ENCODE data around the gene WDR7.

The WDR7 gene

DNA sequence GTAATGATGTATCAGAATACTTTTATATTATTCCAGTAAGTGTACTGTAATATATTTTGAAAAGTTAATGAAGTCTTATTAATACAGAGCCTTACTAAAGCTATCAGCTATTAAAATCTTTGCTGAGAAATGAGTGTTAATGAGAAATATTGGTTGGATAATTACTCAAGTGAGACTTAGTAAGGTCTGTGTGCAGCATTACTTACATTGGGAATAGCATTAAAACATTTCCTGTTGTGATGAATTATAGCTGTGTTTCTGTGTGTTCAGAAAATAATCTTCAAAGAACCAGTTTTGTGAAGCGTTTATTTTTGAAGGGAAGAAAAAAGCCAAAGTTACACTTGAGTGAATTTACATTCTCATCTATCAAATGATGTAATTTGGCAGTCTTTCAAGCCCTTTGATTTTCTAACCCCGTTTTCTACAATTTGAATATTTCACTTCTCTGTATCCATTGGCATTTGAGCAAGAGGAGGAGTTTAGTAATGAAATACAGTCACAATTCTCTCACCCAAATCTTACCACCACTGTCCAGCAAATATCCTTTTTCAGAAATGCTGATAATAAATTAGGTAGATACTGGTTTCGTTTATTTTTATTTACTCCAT, 372.2 kb downstream of the WDR7 start:
- Mint-ChIP-seq H3K4me3 (no peak overlapping the region), H3K4me1 (ENCODE audit: low read depth) (peaks cover 7% of the 10 kb centered on the region), H3K9me3 (no peaks in the 10 kb centered on the region), H3K27me3 (no peaks in the 10 kb centered on the region), H3K27ac (no peak overlapping the region), H3K36me3 (ENCODE audit: low read depth) (peaks cover 61% of the 10 kb centered on the region)
- DNase-seq, result no peak

DNA sequence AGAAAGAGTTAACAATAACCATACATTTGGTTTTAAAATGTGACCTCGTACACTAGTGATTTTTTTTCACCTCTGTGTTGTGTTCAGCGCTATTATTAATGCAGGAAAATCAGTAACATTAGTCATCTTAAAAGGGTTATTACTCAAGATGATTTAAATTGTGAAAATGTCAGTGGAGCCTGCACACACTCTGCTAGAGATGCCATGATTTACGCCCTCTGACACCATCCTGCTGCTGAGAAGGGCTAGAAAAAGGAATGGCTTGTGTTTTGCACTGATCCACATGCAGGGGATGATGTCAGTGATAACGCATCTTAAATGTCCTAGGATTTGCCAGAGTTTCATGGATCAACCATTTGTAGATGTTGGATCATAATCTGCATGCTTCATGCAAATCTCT, 374.4 kb downstream of the WDR7 start:
- DNase-seq, result no peak
- H3K9me3 Mint-ChIP-seq, result no peaks in the 10 kb centered on the region
- peaks cover 7% of the 10 kb centered on the region for H3K4me1 Mint-ChIP-seq (ENCODE audit: low read depth)
- H3K4me3 Mint-ChIP-seq, result no peak overlapping the region
- no peaks in the 10 kb centered on the region for H3K27me3 Mint-ChIP-seq
- H3K27ac Mint-ChIP-seq, result no peak overlapping the region
- H3K36me3 Mint-ChIP-seq (ENCODE audit: low read depth), result peaks cover 79% of the 10 kb centered on the region

DNA sequence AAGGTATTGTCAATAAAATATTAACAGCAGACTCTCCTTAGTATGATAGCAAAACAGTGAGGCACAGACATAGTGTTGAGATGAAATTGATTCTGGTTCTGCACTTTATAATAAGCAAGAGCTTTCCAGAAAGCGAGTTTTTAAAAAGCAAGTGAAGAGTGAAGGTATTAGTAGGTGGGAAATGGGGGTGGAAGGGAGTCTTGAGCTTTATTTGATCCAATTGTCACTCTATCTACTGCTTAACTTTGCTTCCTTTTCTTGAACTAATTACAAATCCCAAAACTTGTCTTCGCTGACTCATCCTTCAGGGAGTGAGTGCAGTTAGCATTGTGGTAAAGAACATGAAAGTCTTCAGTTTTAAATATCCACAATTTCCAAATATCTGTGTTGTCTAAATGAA, 375.2 kb downstream of the WDR7 start:
- peak overlapping the region; percentile 60 for H3K27ac Mint-ChIP-seq
- H3K4me1 Mint-ChIP-seq (ENCODE audit: low read depth), result peaks cover 7% of the 10 kb centered on the region
- no peak overlapping the region for H3K4me3 Mint-ChIP-seq
- DNase-seq, result no peak
- peaks cover 77% of the 10 kb centered on the region for H3K36me3 Mint-ChIP-seq (ENCODE audit: low read depth)
- no peaks in the 10 kb centered on the region for H3K27me3 Mint-ChIP-seq
- H3K9me3 Mint-ChIP-seq, result no peaks in the 10 kb centered on the region

DNA sequence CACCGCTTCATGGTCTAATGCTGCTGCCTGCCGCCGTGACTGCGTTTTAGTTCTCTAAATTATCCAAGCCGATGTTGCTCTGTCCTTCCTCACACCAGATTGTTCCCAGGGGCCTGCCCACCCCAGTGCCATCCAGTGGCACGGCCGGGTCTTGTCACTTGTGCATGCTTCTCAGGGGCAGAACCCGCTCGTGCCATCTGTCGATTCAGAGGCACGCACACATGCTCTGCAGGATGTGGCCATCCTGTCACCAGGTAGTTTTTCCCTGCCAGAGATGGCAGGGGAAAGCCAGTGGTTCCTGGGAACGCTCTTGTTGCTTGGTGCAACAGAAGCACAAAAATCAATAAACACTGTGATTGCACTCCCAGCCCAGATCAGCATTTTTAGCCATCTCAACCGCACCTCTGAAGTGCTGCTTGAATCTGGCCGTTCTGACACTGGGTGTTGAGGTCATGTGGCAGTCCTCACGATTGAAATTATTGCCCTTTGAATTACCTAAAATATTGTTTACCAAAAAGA, 376.1 kb downstream of the WDR7 start:
- no peak overlapping the region for H3K4me3 Mint-ChIP-seq
- peaks cover 74% of the 10 kb centered on the region for H3K36me3 Mint-ChIP-seq (ENCODE audit: low read depth)
- H3K9me3 Mint-ChIP-seq, result no peaks in the 10 kb centered on the region
- no peak overlapping the region for H3K27ac Mint-ChIP-seq
- H3K4me1 Mint-ChIP-seq (ENCODE audit: low read depth), result peaks cover 7% of the 10 kb centered on the region
- no peak for DNase-seq
- no peaks in the 10 kb centered on the region for H3K27me3 Mint-ChIP-seq

DNA sequence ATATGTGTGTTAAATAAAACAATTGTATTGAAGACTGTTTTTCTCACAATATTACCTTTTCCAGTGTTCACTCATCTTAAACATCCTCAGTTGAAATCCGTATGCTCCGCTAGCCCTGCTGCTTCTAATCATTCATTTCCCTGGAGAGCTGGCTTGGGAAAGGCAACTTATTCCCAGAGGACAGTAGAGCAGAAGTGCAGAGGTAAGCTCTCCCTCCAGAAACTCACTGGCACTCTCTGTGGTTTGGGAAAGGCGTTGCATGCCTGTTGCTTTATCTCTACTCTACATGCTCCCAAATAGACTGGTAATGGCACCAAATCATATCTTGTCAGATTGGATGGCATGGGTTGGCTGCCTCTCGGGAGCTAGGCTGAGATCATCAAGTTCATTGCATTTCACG, 378.6 kb downstream of the WDR7 start:
- H3K9me3 Mint-ChIP-seq, result no peaks in the 10 kb centered on the region
- H3K36me3 Mint-ChIP-seq (ENCODE audit: low read depth), result peaks cover 66% of the 10 kb centered on the region
- DNase-seq, result no peak
- peaks cover 7% of the 10 kb centered on the region for H3K4me1 Mint-ChIP-seq (ENCODE audit: low read depth)
- no peak overlapping the region for H3K4me3 Mint-ChIP-seq
- no peak overlapping the region for H3K27ac Mint-ChIP-seq
- H3K27me3 Mint-ChIP-seq, result no peaks in the 10 kb centered on the region

DNA sequence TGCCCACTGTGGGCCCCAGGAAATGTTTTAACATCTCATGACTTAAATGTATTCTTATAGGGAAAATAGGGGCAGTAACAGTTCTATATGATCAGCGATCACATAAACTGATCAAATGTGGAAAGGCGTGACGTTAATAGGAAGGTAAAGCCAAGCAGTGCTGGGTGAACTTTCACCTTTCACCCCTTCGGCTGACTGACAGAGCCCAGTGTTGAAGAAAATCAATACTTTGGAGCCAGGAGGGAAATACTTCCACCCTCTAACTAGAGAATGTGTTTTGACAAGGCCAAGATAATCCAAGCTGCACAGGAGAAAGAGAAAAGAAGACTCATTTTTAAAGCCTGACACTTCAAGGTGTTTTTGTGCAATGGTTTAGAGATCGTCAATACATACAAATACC, 379.3 kb downstream of the WDR7 start:
- peaks cover 64% of the 10 kb centered on the region for H3K36me3 Mint-ChIP-seq (ENCODE audit: low read depth)
- peaks cover 7% of the 10 kb centered on the region for H3K4me1 Mint-ChIP-seq (ENCODE audit: low read depth)
- H3K4me3 Mint-ChIP-seq, result no peak overlapping the region
- no peak overlapping the region for H3K27ac Mint-ChIP-seq
- DNase-seq, result no peak
- H3K9me3 Mint-ChIP-seq, result no peaks in the 10 kb centered on the region
- no peaks in the 10 kb centered on the region for H3K27me3 Mint-ChIP-seq

DNA sequence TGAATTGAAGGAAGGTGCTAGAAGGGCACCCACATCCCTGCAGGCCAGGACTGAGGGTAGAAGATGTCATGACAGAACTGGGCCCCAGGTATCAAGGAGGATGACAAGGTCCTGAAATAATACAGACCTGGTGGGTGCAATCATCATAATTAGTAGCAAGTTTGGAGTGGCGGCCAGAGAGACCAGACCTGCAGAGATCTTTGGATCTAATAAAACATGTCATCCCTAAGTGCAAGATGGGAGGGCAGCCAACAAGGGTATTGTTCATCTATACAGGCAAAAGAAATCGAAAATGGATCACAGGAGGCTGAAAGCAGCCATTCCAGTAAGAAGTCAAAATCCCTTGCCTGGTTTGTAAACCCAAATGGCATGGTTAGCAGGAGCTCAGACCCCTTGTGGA, 384.4 kb downstream of the WDR7 start:
- Mint-ChIP-seq H3K27ac (no peak overlapping the region), H3K9me3 (no peaks in the 10 kb centered on the region), H3K36me3 (ENCODE audit: low read depth) (peaks cover 16% of the 10 kb centered on the region), H3K4me3 (no peak overlapping the region), H3K4me1 (ENCODE audit: low read depth) (no peaks in the 10 kb centered on the region), H3K27me3 (no peaks in the 10 kb centered on the region)
- DNase-seq, result no peak

DNA sequence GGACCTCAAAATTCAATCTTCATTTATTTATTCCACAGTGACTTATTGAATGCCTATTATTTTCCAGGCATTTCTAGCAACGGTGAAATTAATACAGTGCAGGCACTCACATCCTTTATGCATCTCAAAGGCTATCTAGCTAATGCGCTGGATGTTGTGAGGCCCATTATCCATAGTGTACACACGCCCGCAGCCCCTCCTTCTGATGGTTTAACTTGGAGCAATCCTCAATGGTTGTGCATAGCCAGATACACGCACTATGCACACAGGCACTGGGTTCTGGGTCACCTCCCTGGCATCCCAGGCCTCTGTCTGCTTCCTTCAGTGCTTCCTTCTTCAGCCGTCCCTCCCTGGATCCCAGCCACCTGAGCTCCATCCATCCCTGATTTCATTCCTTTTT, 387.2 kb downstream of the WDR7 start:
- H3K9me3 Mint-ChIP-seq, result no peaks in the 10 kb centered on the region
- H3K4me3 Mint-ChIP-seq, result no peak overlapping the region

DNA sequence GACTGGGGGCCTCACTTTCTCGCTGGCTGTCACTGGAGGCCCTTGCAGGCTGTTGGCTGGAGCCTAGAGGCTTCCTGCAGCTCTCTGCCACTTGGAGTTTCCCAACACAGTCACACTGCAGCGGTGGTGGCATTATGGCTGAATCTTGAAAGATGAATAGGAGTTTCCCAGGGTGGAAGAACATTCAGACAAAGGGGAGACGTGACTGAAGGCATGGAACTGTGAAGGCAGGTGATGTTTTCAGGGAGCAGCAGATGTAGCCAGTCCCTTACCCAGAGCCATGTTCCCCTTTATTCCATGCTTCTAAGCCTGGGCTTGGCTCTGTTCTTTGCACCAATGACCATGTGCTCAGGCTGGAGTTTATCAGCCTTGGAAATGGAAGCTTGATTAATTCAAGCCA, 389.0 kb downstream of the WDR7 start:
- no peak overlapping the region for H3K4me3 Mint-ChIP-seq
- no peaks in the 10 kb centered on the region for H3K9me3 Mint-ChIP-seq
- no peaks in the 10 kb centered on the region for H3K27me3 Mint-ChIP-seq
- H3K4me1 Mint-ChIP-seq (ENCODE audit: low read depth), result no peaks in the 10 kb centered on the region
- H3K36me3 Mint-ChIP-seq (ENCODE audit: low read depth), result no peaks in the 10 kb centered on the region
- no peak for DNase-seq
- no peak overlapping the region for H3K27ac Mint-ChIP-seq

More for the DNA sequence above, 387.2 kb downstream of the WDR7 start:
- H3K27ac Mint-ChIP-seq, result no peak overlapping the region
- no peaks in the 10 kb centered on the region for H3K27me3 Mint-ChIP-seq
- H3K4me1 Mint-ChIP-seq (ENCODE audit: low read depth), result no peaks in the 10 kb centered on the region
- no peak for DNase-seq
- H3K36me3 Mint-ChIP-seq (ENCODE audit: low read depth), result no peaks in the 10 kb centered on the region

DNA sequence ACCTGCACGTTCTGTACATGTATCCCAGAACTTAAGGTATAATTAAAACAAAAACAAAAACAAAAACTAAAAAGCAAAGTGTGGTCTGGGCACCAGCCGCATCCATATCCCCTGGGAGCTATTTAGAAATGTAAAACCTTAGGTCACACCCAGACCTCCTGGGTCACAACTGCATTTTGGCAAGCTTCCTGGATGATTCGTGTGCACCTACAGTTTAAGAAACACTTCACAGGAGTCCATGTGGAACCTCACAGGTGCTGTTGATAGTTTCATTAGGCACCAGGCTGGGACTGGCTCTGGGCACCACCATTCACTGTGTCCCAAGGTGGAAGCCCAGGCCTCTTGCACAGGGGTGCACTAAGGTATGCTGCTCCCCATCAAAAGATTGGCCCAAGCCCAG, 392.1 kb downstream of the WDR7 start:
- no peak overlapping the region for H3K4me3 Mint-ChIP-seq
- H3K36me3 Mint-ChIP-seq (ENCODE audit: low read depth), result no peaks in the 10 kb centered on the region
- DNase-seq, result no peak
- H3K27ac Mint-ChIP-seq, result no peak overlapping the region
- no peaks in the 10 kb centered on the region for H3K4me1 Mint-ChIP-seq (ENCODE audit: low read depth)
- H3K27me3 Mint-ChIP-seq, result no peaks in the 10 kb centered on the region
- H3K9me3 Mint-ChIP-seq, result no peaks in the 10 kb centered on the region

DNA sequence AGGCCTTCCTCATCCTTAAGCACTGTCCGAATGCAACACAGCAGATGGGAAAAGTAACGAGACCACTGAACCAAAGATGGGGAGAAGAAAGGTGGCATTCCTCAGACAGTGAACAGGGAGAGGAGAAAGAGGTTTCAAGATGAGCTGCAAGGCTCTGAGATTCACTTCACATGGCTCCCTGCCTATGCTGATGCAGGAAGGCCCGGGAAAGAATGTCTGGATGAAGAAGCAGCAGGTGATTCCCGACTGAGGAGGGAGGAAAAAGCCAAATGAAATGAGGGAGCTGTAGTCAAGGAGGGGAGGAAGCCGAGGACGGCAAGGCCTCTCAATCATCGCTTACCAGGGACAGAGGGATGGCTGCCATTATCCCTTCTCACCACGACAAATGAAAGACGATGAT, 397.2 kb downstream of the WDR7 start:
- H3K36me3 Mint-ChIP-seq (ENCODE audit: low read depth), result no peaks in the 10 kb centered on the region
- no peaks in the 10 kb centered on the region for H3K27me3 Mint-ChIP-seq
- H3K4me1 Mint-ChIP-seq (ENCODE audit: low read depth), result no peaks in the 10 kb centered on the region
- no peak for DNase-seq
- no peak overlapping the region for H3K27ac Mint-ChIP-seq
- no peak overlapping the region for H3K4me3 Mint-ChIP-seq
- H3K9me3 Mint-ChIP-seq, result no peaks in the 10 kb centered on the region

DNA sequence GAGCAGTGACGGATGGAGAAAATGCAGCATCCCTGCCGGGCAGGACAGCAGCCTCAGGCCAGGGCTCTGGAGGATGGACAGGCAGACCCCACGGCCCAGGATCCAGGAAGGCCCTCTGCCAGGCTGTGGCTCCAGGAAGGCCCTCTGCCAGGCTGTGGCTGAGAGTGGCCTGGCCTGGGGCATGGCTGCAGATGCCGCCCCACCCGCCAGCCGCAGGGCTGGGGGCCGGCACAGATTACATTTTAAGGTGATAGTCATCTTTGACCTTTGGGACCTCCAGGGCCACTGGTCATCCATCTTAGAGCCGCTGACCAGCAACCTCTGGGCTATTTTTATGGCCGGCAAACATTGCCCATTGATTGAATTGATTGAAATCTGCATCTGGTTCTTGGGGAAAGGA, 397.7 kb downstream of the WDR7 start:
- no peak overlapping the region for H3K27ac Mint-ChIP-seq
- no peaks in the 10 kb centered on the region for H3K27me3 Mint-ChIP-seq
- no peak overlapping the region for H3K4me3 Mint-ChIP-seq
- H3K4me1 Mint-ChIP-seq (ENCODE audit: low read depth), result no peaks in the 10 kb centered on the region
- H3K36me3 Mint-ChIP-seq (ENCODE audit: low read depth), result no peaks in the 10 kb centered on the region
- no peak for DNase-seq
- H3K9me3 Mint-ChIP-seq, result no peaks in the 10 kb centered on the region

DNA sequence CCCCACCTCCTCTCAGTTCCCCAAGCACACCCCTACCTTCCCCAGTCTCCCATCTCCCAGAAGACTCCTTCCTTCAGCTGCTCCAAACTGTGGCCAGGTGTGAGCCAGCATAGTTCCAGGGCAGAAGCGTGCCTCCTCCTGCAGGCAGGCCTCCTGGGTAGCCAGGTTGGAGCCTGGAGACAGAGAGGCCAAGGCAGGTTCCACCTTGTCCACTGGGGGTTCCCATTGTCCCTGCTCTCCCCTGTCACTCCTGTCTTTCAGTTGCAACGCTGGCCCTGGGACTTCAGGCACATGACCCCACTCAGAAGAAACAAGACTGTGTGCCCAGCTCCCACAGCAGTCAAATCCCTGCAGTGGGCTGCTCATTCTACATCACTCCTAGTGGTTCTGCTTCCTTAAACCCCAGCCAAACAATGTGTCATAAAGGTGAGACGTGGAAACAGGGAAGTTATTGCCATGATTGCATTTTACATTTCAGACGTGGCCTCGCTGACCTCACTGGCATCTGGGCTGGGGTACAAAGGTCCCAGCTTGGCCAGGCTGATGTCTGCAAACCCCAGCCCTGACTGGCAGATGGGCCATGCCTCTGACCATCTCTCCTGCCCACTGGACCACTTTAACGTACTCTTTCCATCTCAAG, 399.3 kb downstream of the WDR7 start:
- no peak for DNase-seq
- Mint-ChIP-seq H3K36me3 (ENCODE audit: low read depth) (no peaks in the 10 kb centered on the region), H3K4me1 (ENCODE audit: low read depth) (no peaks in the 10 kb centered on the region), H3K9me3 (peaks cover 6% of the 10 kb centered on the region), H3K4me3 (no peak overlapping the region), H3K27ac (no peak overlapping the region), H3K27me3 (peaks cover under 1% of the 10 kb centered on the region)

DNA sequence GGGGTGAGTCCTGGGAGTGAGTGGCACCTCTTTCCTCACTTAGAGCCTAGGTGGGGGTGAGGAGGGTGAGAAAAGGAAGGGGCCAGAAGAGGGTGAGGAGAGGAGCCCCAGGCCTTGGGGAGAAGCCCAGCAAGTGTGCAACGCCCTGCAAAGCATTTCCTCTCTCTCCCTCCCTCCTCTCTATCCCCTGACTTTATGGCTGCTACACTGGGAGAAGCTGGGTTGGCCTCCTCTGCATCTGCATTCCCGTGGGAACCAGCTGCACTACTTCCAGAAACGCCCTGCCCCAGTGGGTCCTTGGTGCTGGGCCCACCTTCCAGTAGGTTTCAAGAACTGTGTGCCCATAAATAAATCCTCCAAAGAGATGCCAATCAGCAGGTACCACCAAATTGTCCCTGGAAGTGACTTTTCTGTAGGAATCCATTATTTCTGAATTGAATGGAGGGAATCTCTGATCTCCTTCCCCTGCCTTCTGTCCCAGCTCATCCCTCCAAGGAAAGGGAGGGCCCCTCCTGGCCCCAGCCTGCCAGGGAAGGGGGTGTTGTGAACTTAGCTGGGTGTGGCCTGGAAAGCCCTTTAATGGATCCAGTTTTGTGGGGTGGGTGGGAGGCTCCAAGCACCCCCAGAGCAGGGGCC, 400.0 kb downstream of the WDR7 start:
- H3K36me3 Mint-ChIP-seq (ENCODE audit: low read depth), result no peaks in the 10 kb centered on the region
- H3K27ac Mint-ChIP-seq, result no peak overlapping the region
- peaks cover 8% of the 10 kb centered on the region for H3K27me3 Mint-ChIP-seq
- H3K4me3 Mint-ChIP-seq, result no peak overlapping the region
- H3K4me1 Mint-ChIP-seq (ENCODE audit: low read depth), result no peaks in the 10 kb centered on the region
- DNase-seq, result no peak
- H3K9me3 Mint-ChIP-seq, result peaks cover 6% of the 10 kb centered on the region

DNA sequence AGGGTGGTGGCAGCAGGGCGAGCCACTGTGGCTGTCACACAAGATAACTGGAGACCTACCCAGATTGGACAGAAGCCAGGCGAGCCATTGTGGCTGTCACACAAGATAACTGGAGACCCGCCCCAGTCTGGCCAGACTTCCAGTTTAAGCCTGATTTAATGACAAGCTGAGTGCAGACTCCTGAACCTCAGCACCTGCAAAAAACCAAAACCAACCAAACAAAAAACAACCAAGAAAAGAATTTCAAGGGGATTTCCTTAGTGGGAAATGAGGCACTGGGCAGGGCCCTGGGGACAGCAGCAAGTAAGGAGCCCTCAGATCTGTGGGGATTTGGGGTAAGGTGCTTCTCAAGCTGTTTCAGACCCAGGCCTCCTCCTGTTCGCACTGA, 400.5 kb downstream of the WDR7 start:
- H3K27ac Mint-ChIP-seq, result no peak overlapping the region
- no peak overlapping the region for H3K4me3 Mint-ChIP-seq
- no peaks in the 10 kb centered on the region for H3K4me1 Mint-ChIP-seq (ENCODE audit: low read depth)
- H3K9me3 Mint-ChIP-seq, result peaks cover 6% of the 10 kb centered on the region
- no peak for DNase-seq
- H3K27me3 Mint-ChIP-seq, result peaks cover 8% of the 10 kb centered on the region
- no peaks in the 10 kb centered on the region for H3K36me3 Mint-ChIP-seq (ENCODE audit: low read depth)
